HCT116 (cell line): Measurements from ENCODE around the gene YTHDC2. TPM values are rescaled to one million over a fixed set of nuclear protein-coding genes. Genes with fewer than 3 reads are reported as not detected.
A peak's percentile ranks its signal among the peaks of the same experiment; 100 is the strongest.

Source experiments
- ATAC-seq: fragments of 200-7000 bp; cut with Tn5 transposase; 2 replicates; pipeline ENCODE4 v1.9.1; 2020; ENCODE audit warnings: mild to moderate bottlenecking, moderate library complexity
- BruUV-seq: library from RNA; stranded (reverse); fragments of 400-500 nt; replicated peaks from 2 replicates; lab custom pipeline; 2021; lab: Mats Ljungman, UMichigan
- CTCF ChIA-PET: fragments of 300-600 bp; sonication (Branson Sonifier 250); formaldehyde crosslinking; loops from one replicate; lab custom pipeline; 2021; ENCODE audit warnings: antibody characterized with exemption; lab: Charles Lee
- POLR2A ChIA-PET: fragments of 300-600, 350-600 bp; sonication (Branson Sonifier 250); formaldehyde crosslinking; loops from one replicate; lab custom pipeline; 2021; ENCODE audit warnings: antibody characterized with exemption; lab: Charles Lee
- RAD21 ChIA-PET, 2 experiments: fragments of 300-600 bp; sonication (Branson Sonifier 250); formaldehyde crosslinking; loops; one replicate each; lab custom pipeline; 2023; ENCODE audit warnings: low total read pairs in 2 of 2; ENCODE audit not compliant: uncharacterized antibody in 2 of 2, unreplicated experiment in 2 of 2, low non-redundant PET in 1 of 2; lab: Charles Lee
- DNase-seq: peaks from one replicate; pipeline ENCODE4 v3.0.0-alpha.2; 2010; ENCODE audit warnings: low read depth, low spot score
- H2AFZ ChIP-seq: fragments of 200-600 bp; shearing (Covaris generic), sonication (generic); 2 replicates; pipeline ENCODE4 v1.6.1; 2017; ENCODE audit warnings: low read depth, mixed run types, mixed read lengths, antibody characterized with exemption, low read length; ENCODE audit not compliant: poor library complexity, severe bottlenecking
- H3K27ac ChIP-seq: 2 replicates; pipeline ENCODE4 v1.5.1; 2012; ENCODE audit warnings: low read depth, low read length
- H3K27me3 ChIP-seq: fragments of 200-600 bp; sonication (generic); 2 replicates; pipeline ENCODE4 v1.6.1; 2016; ENCODE audit warnings: mixed run types, low read length, mixed read lengths; ENCODE audit not compliant: insufficient read depth
- H3K36me3 ChIP-seq, 2 experiments: fragments of 200-500 bp in 1 of 2; fragments of 200-600 bp in 1 of 2; sonication (Bioruptor generic) in 1 of 2; sonication (generic) in 1 of 2; 2 replicates each; pipeline versions ENCODE4 v1.5.1 to v1.6.1; 2014 to 2016; ENCODE audit warnings: low read length in 2 of 2, inconsistent platforms in 1 of 2, mixed read lengths in 1 of 2, mixed run types in 1 of 2; ENCODE audit not compliant: insufficient read depth in 2 of 2, control insufficient read depth in 1 of 2
- H3K4me1 ChIP-seq, 2 experiments: fragments of 200-600 bp in 1 of 2; sonication (generic) in 1 of 2; 2 replicates each; pipeline versions ENCODE4 v1.5.1 to v1.6.1; 2012 to 2017; ENCODE audit warnings: low read length in 2 of 2, inconsistent platforms in 1 of 2, mild to moderate bottlenecking in 1 of 2, mixed read lengths in 1 of 2, mixed run types in 1 of 2, moderate library complexity in 1 of 2; ENCODE audit not compliant: insufficient read depth in 2 of 2, control insufficient read depth in 1 of 2
- H3K4me2 ChIP-seq: fragments of 200-600 bp; sonication (generic); 2 replicates; pipeline ENCODE4 v1.6.1; 2017; ENCODE audit warnings: mixed run types, low read length, mixed read lengths
- H3K4me3 ChIP-seq, 2 experiments: fragments of 200-600 bp in 1 of 2; sonication (generic) in 1 of 2; replicated peaks in 1 of 2; 2 replicates each; pipeline ENCODE4 v1.5.1; 2011 to 2016; ENCODE audit warnings: low read length in 2 of 2, control low read depth in 1 of 2, low read depth in 1 of 2, mild to moderate bottlenecking in 1 of 2, mixed read lengths in 1 of 2, mixed run types in 1 of 2
- H3K79me2 ChIP-seq: fragments of 200-600 bp; sonication (generic); 2 replicates; pipeline ENCODE4 v1.6.1; 2017; ENCODE audit warnings: mild to moderate bottlenecking, mixed run types, low read length, moderate library complexity, mixed read lengths; ENCODE audit not compliant: insufficient read depth
- H3K9ac ChIP-seq: fragments of 200-600 bp; sonication (generic); 2 replicates; pipeline ENCODE4 v1.6.1; 2016; ENCODE audit warnings: low read length, mixed read lengths
- H3K9me2 ChIP-seq: fragments of 200-600 bp; sonication (generic), shearing (Covaris generic); 2 replicates; pipeline ENCODE4 v1.6.1; 2017; ENCODE audit warnings: mixed run types, mild to moderate bottlenecking, moderate library complexity; ENCODE audit not compliant: insufficient read depth
- H3K9me3 ChIP-seq, 2 experiments: fragments of 200-500 bp in 1 of 2; fragments of 200-600 bp in 1 of 2; sonication (Bioruptor generic) in 1 of 2; sonication (generic) in 1 of 2; 2 replicates each; pipeline ENCODE4 v1.6.1; 2014 to 2017; ENCODE audit warnings: low read length in 2 of 2, mixed read lengths in 2 of 2, inconsistent platforms in 1 of 2, low read depth in 1 of 2, mild to moderate bottlenecking in 1 of 2, mixed run types in 1 of 2, moderate library complexity in 1 of 2; ENCODE audit not compliant: control insufficient read depth in 1 of 2, insufficient read depth in 1 of 2
- H4K20me1 ChIP-seq: fragments of 200-600 bp; sonication (generic), shearing (Covaris generic); 2 replicates; pipeline ENCODE4 v1.6.1; 2017; ENCODE audit warnings: mixed run types, mild to moderate bottlenecking, moderate library complexity; ENCODE audit not compliant: insufficient read depth
- ATF3 ChIP-seq: IDR thresholded peaks from 2 replicates; pipeline ENCODE4 v1.6.1; 2012
- CBX3 ChIP-seq: IDR thresholded peaks from 2 replicates; pipeline ENCODE4 v1.6.1; 2012; ENCODE audit warnings: low read depth
- EZH2phosphoT487 ChIP-seq: fragments of 200-600 bp; IDR thresholded peaks from 2 replicates; pipeline ENCODE4 v1.6.1; 2018; ENCODE audit warnings: antibody characterized with exemption, borderline replicate concordance
- MAX ChIP-seq: IDR thresholded peaks from 2 replicates; pipeline ENCODE4 v1.6.1; 2012
- POLR2A ChIP-seq: IDR thresholded peaks from 2 replicates; pipeline ENCODE4 v1.7.0; 2011; ENCODE audit warnings: borderline replicate concordance; ENCODE audit not compliant: insufficient read depth, insufficient read length; ENCODE audit errors: extremely low read depth
- POLR2AphosphoS5 ChIP-seq: IDR thresholded peaks from 2 replicates; pipeline ENCODE4 v1.6.1; 2011; ENCODE audit warnings: mild to moderate bottlenecking, low read depth, low read length, moderate library complexity
- SIN3A ChIP-seq: IDR thresholded peaks from 2 replicates; pipeline ENCODE4 v1.6.1; 2012; ENCODE audit warnings: low read depth
- SRF ChIP-seq: IDR thresholded peaks from 2 replicates; pipeline ENCODE4 v1.6.1; 2012; ENCODE audit warnings: low read depth
- ZBTB33 ChIP-seq: IDR thresholded peaks from 2 replicates; pipeline ENCODE4 v1.6.1; 2011; ENCODE audit warnings: mild to moderate bottlenecking, low read length, moderate library complexity; ENCODE audit not compliant: insufficient replicate concordance; ENCODE audit errors: extremely low read depth
- ZFX ChIP-seq: fragments of 450-650 bp; IDR thresholded peaks from 2 replicates; pipeline ENCODE4 v1.6.1; 2017
- intact Hi-C: fragments of 100-400 bp; cut with micrococcal nuclease; formaldehyde crosslinking; loops from 2 replicates; pipeline ENCODE4 v1.10.0; 2022
- total RNA-seq: library from RNA; stranded (reverse); gene quantifications from one replicate; pipeline ENCODE4 v1.2.1, GENCODE V29; 2021; ENCODE audit not compliant: unreplicated experiment

YTHDC2 gene
- total RNA-seq, 1 experiment from 2014 or later: 22.2 TPM

GRCh38 chr5:113487416-113487780 is 26.1 kb upstream of the YTHDC2 start:
- peak overlapping the region; percentile 72 to 74 for H3K4me3 ChIP-seq
- POLR2A ChIA-PET: no interaction called here
- peak; percentile 32 for ATAC-seq
- H4K20me1 ChIP-seq: no peaks in the 10 kb centered on the region
- peak overlapping the region; percentile 58 for H3K9ac ChIP-seq
- DNase-seq: peak; percentile 15
- BruUV-seq: no TSS peak
- no peak for TF ChIP-seq MAX
- no peak for TF ChIP-seq ZFX
- no peak for TF ChIP-seq ATF3
- TF ChIP-seq EZH2phosphoT487: no peak
- TF ChIP-seq SRF: no peak
- TF ChIP-seq POLR2AphosphoS5: no peak
- no peak for TF ChIP-seq ZBTB33
- TF ChIP-seq POLR2A: no peak
- TF ChIP-seq SIN3A: no peak
- TF ChIP-seq CBX3: no peak
- RAD21 ChIA-PET: no interaction called here
- H2AFZ ChIP-seq: peak overlapping the region; percentile 75
- H3K36me3 ChIP-seq: no peaks in the 10 kb centered on the region
- peak overlapping the region; percentile 36; the same call in 1 of the 2 replicates for H3K27ac ChIP-seq
- peaks cover 12 to 16% of the 10 kb centered on the region in 2 experiments for H3K4me1 ChIP-seq
- no peaks in the 10 kb centered on the region for H3K79me2 ChIP-seq
- peak overlapping the region; percentile 98 for H3K4me2 ChIP-seq
- intact Hi-C loops: loop anchor here (5.0 kb wide), 1 partner anchor 110 kb away; no protein-coding TSS in a partner anchor
- peaks cover 0 to 15% of the 10 kb centered on the region in 2 experiments; a peak in 1 of 4 replicates for H3K9me3 ChIP-seq
- no peaks in the 10 kb centered on the region for H3K9me2 ChIP-seq
- H3K27me3 ChIP-seq: no peaks in the 10 kb centered on the region
- CTCF ChIA-PET: interaction anchor here (1.9 kb wide), 1 partner anchor 491 kb away, joined by 5 read pairs; no protein-coding TSS in a partner anchor
